Cortex of kidney (tissue), 1 donor: ENCODE data around the gene BCL7A.
"Not testable (repeated sequence)": the region's sequence is repeated elsewhere in the genome, so short reads cannot be mapped to it uniquely, and the experiment has no call there.

Source experiments
- DNase-seq: peaks from one replicate; lab custom pipeline; 2025; lab: John Stamatoyannopoulos, UW

BCL7A gene

GRCh38 chr12:122096014-122096413, 74.3 kb downstream of the BCL7A start:
- DNase-seq: no peak

- no peak for DNase-seq
Observed at GRCh38 chr12:122096591-122097149, 75.0 kb downstream of the BCL7A start.

- no peak for DNase-seq
Observed at GRCh38 chr12:122097584-122097926, 75.9 kb downstream of the BCL7A start.

GRCh38 chr12:122097927-122098756, 76.5 kb downstream of the BCL7A start:
- no peak for DNase-seq

GRCh38 chr12:122099280-122099749, 77.6 kb downstream of the BCL7A start:
- DNase-seq: no peak

GRCh38 chr12:122099856-122100255, 78.2 kb downstream of the BCL7A start:
- DNase-seq: no peak

- no peak for DNase-seq
Observed at GRCh38 chr12:122100568-122100967, 78.9 kb downstream of the BCL7A start.

- no peak for DNase-seq
Observed at GRCh38 chr12:122102331-122102730, 80.6 kb downstream of the BCL7A start.

GRCh38 chr12:122104844-122105243, 83.2 kb downstream of the BCL7A start:
- no peak for DNase-seq

- not testable (repeated sequence) for DNase-seq
Observed at GRCh38 chr12:122105496-122105895, 83.8 kb downstream of the BCL7A start.

- DNase-seq: no peak
Observed at GRCh38 chr12:122106843-122107242, 85.2 kb downstream of the BCL7A start.

GRCh38 chr12:122107261-122107660, 85.6 kb downstream of the BCL7A start:
- DNase-seq: no peak

- no peak for DNase-seq
Observed at GRCh38 chr12:122111089-122111641, 89.5 kb downstream of the BCL7A start.
